ENCODE data around the gene LRRFIP2. TPM values are rescaled to one million over a fixed set of nuclear protein-coding genes. Genes with fewer than 3 reads are reported as not detected.
A peak's percentile ranks its signal among the peaks of the same experiment; 100 is the strongest.
"Not testable (repeated sequence)": the region's sequence is repeated elsewhere in the genome, so short reads cannot be mapped to it uniquely, and the experiment has no call there.

The LRRFIP2 gene
- total RNA-seq (26.5 TPM), polyA plus RNA-seq (ENCODE audit: insufficient read depth in 1 of 8, insufficient read length in 8 of 8, low replicate concordance in 1 of 8) (10 to 100 TPM; 31.5 to 43.2 (median 34.0) TPM)
- long read RNA-seq, donor 1, partial matches to known transcripts: 7 of 9 reads
- long read RNA-seq, donor 1, other reads (novel, unspliced or antisense): 0 of 9 reads
- long read RNA-seq, donor 2, partial matches to known transcripts: 0 of 2 reads
- long read RNA-seq, donor 2, other reads (novel, unspliced or antisense): 0 of 2 reads
- long read RNA-seq, donor 3, partial matches to known transcripts: 22 of 25 reads
- long read RNA-seq, donor 3, other reads (novel, unspliced or antisense): 0 of 25 reads
- long read RNA-seq, donor 4, partial matches to known transcripts: 0 of 1 reads
- long read RNA-seq, donor 4, other reads (novel, unspliced or antisense): 0 of 1 reads
- long read RNA-seq, donor 5, partial matches to known transcripts: 26 of 33 reads
- long read RNA-seq, donor 5, other reads (novel, unspliced or antisense): 0 of 33 reads
- long read RNA-seq, donor 6, partial matches to known transcripts: 18 of 26 reads
- long read RNA-seq, donor 6, other reads (novel, unspliced or antisense): 0 of 26 reads
- long read RNA-seq, donor 7, partial matches to known transcripts: 6 of 8 reads
- long read RNA-seq, donor 7, other reads (novel, unspliced or antisense): 0 of 8 reads
- long read RNA-seq, donor 8, partial matches to known transcripts: 32 of 40 reads
- long read RNA-seq, donor 8, other reads (novel, unspliced or antisense): 0 of 40 reads
- long read RNA-seq, donor 9, partial matches to known transcripts: 11 of 12 reads
- long read RNA-seq, donor 9, other reads (novel, unspliced or antisense): 0 of 12 reads
- long read RNA-seq, donor 10, partial matches to known transcripts: 14 of 18 reads
- long read RNA-seq, donor 10, other reads (novel, unspliced or antisense): 0 of 18 reads
- long read RNA-seq, donor 11, partial matches to known transcripts: 10 of 11 reads
- long read RNA-seq, donor 11, other reads (novel, unspliced or antisense): 0 of 11 reads

DNA sequence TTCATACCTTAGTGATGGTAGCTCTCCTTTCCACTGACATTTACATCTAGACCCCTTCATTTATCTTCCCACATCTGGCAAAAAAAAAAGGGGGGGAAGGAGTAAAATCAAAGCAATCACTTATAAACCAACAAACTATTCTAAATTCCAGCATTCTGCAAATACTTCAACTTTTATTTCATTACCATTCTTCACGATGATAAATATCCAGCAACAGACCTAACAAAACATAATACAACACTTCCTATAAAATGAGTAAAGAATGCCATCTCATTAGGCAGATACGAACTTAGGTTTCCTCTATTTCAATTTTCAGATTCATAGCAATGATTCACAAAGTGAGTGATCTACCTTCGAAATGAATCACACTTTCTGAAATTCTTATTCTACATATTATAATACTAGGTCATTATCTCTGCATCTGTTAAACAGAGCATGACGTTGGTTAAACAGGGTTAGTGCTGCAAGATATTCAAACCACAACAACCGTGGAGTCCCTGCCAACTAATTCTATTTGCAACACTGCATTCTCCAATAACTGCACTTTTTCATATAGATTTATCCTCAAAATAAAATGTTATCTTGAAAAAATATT lies at the start of gene LRRFIP2:
Gene LRRFIP2, minus strand, starts transcription at position 51 of the 595 bp plus-strand sequence. CDS start 25,599 bp downstream, outside the sequence.
- DNase-seq: peak; percentile 16
- peaks cover 6% of the 10 kb centered on the region for H3K36me3 ChIP-seq (ENCODE audit: control insufficient read depth, insufficient read depth, low read length)
- peak within 1 kb of the TSS; percentile 90 for H3K27ac ChIP-seq (ENCODE audit: low read length)
- H3K4me3 ChIP-seq (ENCODE audit: low read length): peak within 1 kb of the TSS; percentile 88
- no CpG with 5 or more reads among the region's 5 CpGs for WGBS (ENCODE audit: insufficient coverage)
- no peaks in the 10 kb centered on the region for H3K9me3 ChIP-seq (replicated peaks; ENCODE audit: control insufficient read depth, low read depth, low read length)
- peaks cover 7% of the 10 kb centered on the region for H3K4me1 ChIP-seq (ENCODE audit: control insufficient read depth, insufficient read depth, low read length)
- H3K27me3 ChIP-seq (ENCODE audit: control insufficient read depth, insufficient read depth, low read length): no peaks in the 10 kb centered on the region

GRCh38 chr3:37223576-37223975 lies 49.2 kb upstream of the LRRFIP2 start:
- WGBS (ENCODE audit: insufficient coverage): no CpG with 5 or more reads among the region's 1 CpG
- no peak for DNase-seq
- no peaks in the 10 kb centered on the region for H3K4me1 ChIP-seq (ENCODE audit: control insufficient read depth, insufficient read depth, low read length)

GRCh38 chr3:37223141-37223558 lies 48.8 kb upstream of the LRRFIP2 start:
- Histone ChIP-seq H3K4me1 (ENCODE audit: control insufficient read depth, insufficient read depth, low read length) (no peaks in the 10 kb centered on the region), H3K27me3 (ENCODE audit: control insufficient read depth, insufficient read depth, low read length) (peaks cover 2% of the 10 kb centered on the region), H3K9me3 (replicated peaks; ENCODE audit: control insufficient read depth, low read depth, low read length) (no peaks in the 10 kb centered on the region), H3K36me3 (ENCODE audit: control insufficient read depth, insufficient read depth, low read length) (no peaks in the 10 kb centered on the region), H3K27ac (ENCODE audit: low read length) (no peak overlapping the region), H3K4me3 (ENCODE audit: low read length) (no peak overlapping the region)
- no peak for DNase-seq

More at GRCh38 chr3:37223576-37223975, 49.2 kb upstream of the LRRFIP2 start:
- Histone ChIP-seq H3K9me3 (replicated peaks; ENCODE audit: control insufficient read depth, low read depth, low read length) (no peaks in the 10 kb centered on the region), H3K27ac (ENCODE audit: low read length) (no peak overlapping the region), H3K4me3 (ENCODE audit: low read length) (no peak overlapping the region), H3K36me3 (ENCODE audit: control insufficient read depth, insufficient read depth, low read length) (no peaks in the 10 kb centered on the region), H3K27me3 (ENCODE audit: control insufficient read depth, insufficient read depth, low read length) (peaks cover 2% of the 10 kb centered on the region)

DNA sequence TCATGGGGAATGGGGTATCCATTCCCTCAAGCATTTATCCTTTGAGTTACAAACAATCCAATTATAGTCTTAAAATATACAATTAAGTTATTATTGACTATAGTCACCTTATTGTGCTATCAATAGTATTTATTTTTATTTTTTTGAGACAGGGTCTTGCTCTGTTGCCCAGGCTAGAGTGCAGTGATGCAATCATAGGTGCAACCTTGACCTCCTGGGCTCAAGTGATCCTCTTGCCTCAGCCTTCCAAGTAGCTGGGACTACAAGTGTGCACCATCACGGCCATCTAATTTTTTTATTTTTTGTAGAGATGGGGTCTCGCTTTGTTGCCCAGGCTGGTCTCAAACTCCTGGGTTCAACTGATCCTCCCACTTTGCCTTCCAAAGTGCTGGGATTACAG lies 48.2 kb upstream of the LRRFIP2 start:
- not testable (repeated sequence) for H3K4me1 ChIP-seq (ENCODE audit: control insufficient read depth, insufficient read depth, low read length); H3K27ac ChIP-seq (ENCODE audit: low read length); H3K27me3 ChIP-seq (ENCODE audit: control insufficient read depth, insufficient read depth, low read length); H3K4me3 ChIP-seq (ENCODE audit: low read length); H3K36me3 ChIP-seq (ENCODE audit: control insufficient read depth, insufficient read depth, low read length); H3K9me3 ChIP-seq (replicated peaks; ENCODE audit: control insufficient read depth, low read depth, low read length); DNase-seq
- WGBS (ENCODE audit: insufficient coverage): no CpG with 5 or more reads among the region's 2 CpGs

GRCh38 chr3:37221407-37221806 lies 47.0 kb upstream of the LRRFIP2 start:
- no peaks in the 10 kb centered on the region for H3K4me1 ChIP-seq (ENCODE audit: control insufficient read depth, insufficient read depth, low read length)

GRCh38 chr3:37219266-37219665 lies 44.9 kb upstream of the LRRFIP2 start:
- WGBS (ENCODE audit: insufficient coverage): no CpG with 5 or more reads among the region's 1 CpG
- H3K27me3 ChIP-seq (ENCODE audit: control insufficient read depth, insufficient read depth, low read length): no peaks in the 10 kb centered on the region
- H3K27ac ChIP-seq (ENCODE audit: low read length): no peak overlapping the region
- no peaks in the 10 kb centered on the region for H3K4me1 ChIP-seq (ENCODE audit: control insufficient read depth, insufficient read depth, low read length)
- no peaks in the 10 kb centered on the region for H3K36me3 ChIP-seq (ENCODE audit: control insufficient read depth, insufficient read depth, low read length)
- H3K9me3 ChIP-seq (replicated peaks; ENCODE audit: control insufficient read depth, low read depth, low read length): peaks cover 4% of the 10 kb centered on the region
- no peak overlapping the region for H3K4me3 ChIP-seq (ENCODE audit: low read length)
- DNase-seq: no peak

More at GRCh38 chr3:37221407-37221806, 47.0 kb upstream of the LRRFIP2 start:
- H3K27ac ChIP-seq (ENCODE audit: low read length): no peak overlapping the region
- H3K9me3 ChIP-seq (replicated peaks; ENCODE audit: control insufficient read depth, low read depth, low read length): peaks cover 4% of the 10 kb centered on the region
- no peaks in the 10 kb centered on the region for H3K36me3 ChIP-seq (ENCODE audit: control insufficient read depth, insufficient read depth, low read length)
- no peak for DNase-seq
- WGBS (ENCODE audit: insufficient coverage): no CpG with 5 or more reads among the region's 1 CpG
- peaks cover 2% of the 10 kb centered on the region for H3K27me3 ChIP-seq (ENCODE audit: control insufficient read depth, insufficient read depth, low read length)
- H3K4me3 ChIP-seq (ENCODE audit: low read length): no peak overlapping the region

GRCh38 chr3:37218206-37218605 lies 43.8 kb upstream of the LRRFIP2 start:
- no peak overlapping the region for H3K4me3 ChIP-seq (ENCODE audit: low read length)
- 100% methylated on average over 1 of the region's 1 CpG for WGBS (ENCODE audit: insufficient coverage)
- H3K27me3 ChIP-seq (ENCODE audit: control insufficient read depth, insufficient read depth, low read length): no peaks in the 10 kb centered on the region
- H3K4me1 ChIP-seq (ENCODE audit: control insufficient read depth, insufficient read depth, low read length): no peaks in the 10 kb centered on the region
- H3K27ac ChIP-seq (ENCODE audit: low read length): no peak overlapping the region
- H3K9me3 ChIP-seq (replicated peaks; ENCODE audit: control insufficient read depth, low read depth, low read length): peaks cover 4% of the 10 kb centered on the region
- no peaks in the 10 kb centered on the region for H3K36me3 ChIP-seq (ENCODE audit: control insufficient read depth, insufficient read depth, low read length)
- no peak for DNase-seq

DNA sequence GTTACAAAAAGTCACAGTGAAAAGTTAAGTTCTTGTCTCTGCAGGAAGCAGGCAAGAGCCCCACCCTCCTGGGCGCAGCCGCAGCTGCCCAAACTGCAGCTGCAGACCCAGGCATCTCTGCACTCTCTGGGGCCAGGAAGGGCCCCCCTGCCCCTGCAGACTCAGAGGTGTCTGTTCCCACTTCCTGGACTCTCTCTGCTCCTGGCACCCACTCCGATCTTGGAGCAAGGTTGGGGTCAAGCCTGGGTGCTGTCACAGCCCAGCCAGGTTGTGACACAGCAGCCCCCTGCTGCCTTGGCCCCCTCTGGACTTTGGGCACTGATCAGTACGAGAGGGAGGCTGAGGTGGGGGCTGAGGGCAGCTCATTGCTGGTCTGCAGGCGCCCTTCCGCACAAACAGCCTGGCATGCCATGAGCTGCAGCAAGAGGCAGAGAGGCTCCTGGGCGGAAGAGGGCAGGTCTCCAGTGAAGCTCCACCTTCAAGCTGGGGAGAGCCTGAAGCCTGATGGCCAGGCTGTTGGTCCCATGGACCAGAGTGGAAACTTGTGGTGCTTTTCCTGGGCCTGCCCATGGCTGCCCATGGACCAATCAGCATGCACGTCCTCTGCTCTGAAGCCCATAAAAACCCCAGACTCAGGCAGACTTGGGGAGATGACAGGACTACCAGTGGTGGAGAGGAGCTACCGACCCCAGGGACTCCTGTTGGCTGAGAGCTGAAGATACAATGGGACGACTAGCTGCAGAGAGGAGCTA lies 42.9 kb upstream of the LRRFIP2 start:
- H3K36me3 ChIP-seq (ENCODE audit: control insufficient read depth, insufficient read depth, low read length): no peaks in the 10 kb centered on the region
- no peak overlapping the region for H3K4me3 ChIP-seq (ENCODE audit: low read length)
- H3K27ac ChIP-seq (ENCODE audit: low read length): no peak overlapping the region
- H3K9me3 ChIP-seq (replicated peaks; ENCODE audit: control insufficient read depth, low read depth, low read length): peaks cover 4% of the 10 kb centered on the region
- 81% methylated on average over 10 of the region's 10 CpGs for WGBS (ENCODE audit: insufficient coverage)
- no peaks in the 10 kb centered on the region for H3K4me1 ChIP-seq (ENCODE audit: control insufficient read depth, insufficient read depth, low read length)
- no peak for DNase-seq
- H3K27me3 ChIP-seq (ENCODE audit: control insufficient read depth, insufficient read depth, low read length): no peaks in the 10 kb centered on the region

DNA sequence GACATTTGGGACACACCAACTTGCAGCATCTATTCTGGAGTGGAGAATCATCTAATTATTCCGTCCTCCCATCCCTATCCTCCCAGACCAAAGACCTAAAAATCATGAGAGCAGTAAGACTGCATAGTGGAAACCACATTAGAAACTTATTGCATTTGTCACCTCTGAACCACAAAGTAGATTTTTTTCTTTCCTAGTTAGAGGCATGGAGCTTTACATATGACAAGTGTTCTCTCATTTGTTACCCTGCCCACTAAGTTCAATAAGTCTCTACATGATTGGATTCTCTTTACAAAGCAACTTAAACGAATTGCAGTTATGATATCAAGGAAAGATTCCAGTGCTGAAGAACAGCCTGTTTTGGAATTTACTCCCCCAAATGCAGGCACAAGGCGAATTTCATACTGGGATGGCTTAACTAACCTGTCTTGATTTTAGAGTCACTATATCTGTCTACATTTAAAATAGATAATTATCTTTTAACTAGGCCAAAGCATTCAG lies 42.3 kb upstream of the LRRFIP2 start:
- no peak overlapping the region for H3K4me3 ChIP-seq (ENCODE audit: low read length)
- no peak for DNase-seq
- no CpG with 5 or more reads among the region's 3 CpGs for WGBS (ENCODE audit: insufficient coverage)
- H3K9me3 ChIP-seq (replicated peaks; ENCODE audit: control insufficient read depth, low read depth, low read length): peaks cover 5% of the 10 kb centered on the region
- no peaks in the 10 kb centered on the region for H3K36me3 ChIP-seq (ENCODE audit: control insufficient read depth, insufficient read depth, low read length)
- no peak overlapping the region for H3K27ac ChIP-seq (ENCODE audit: low read length)
- no peaks in the 10 kb centered on the region for H3K27me3 ChIP-seq (ENCODE audit: control insufficient read depth, insufficient read depth, low read length)
- H3K4me1 ChIP-seq (ENCODE audit: control insufficient read depth, insufficient read depth, low read length): no peaks in the 10 kb centered on the region

Data from muscle of leg (tissue), 16 donors.